ENCODE measurements around the gene PTPN14. TPM values are rescaled to one million over a fixed set of nuclear protein-coding genes. Genes with fewer than 3 reads are reported as not detected.

PTPN14 gene
- total and polyA plus RNA-seq, 11 donors: 8.7 to 52.0 (median 33.5) TPM

DNA sequence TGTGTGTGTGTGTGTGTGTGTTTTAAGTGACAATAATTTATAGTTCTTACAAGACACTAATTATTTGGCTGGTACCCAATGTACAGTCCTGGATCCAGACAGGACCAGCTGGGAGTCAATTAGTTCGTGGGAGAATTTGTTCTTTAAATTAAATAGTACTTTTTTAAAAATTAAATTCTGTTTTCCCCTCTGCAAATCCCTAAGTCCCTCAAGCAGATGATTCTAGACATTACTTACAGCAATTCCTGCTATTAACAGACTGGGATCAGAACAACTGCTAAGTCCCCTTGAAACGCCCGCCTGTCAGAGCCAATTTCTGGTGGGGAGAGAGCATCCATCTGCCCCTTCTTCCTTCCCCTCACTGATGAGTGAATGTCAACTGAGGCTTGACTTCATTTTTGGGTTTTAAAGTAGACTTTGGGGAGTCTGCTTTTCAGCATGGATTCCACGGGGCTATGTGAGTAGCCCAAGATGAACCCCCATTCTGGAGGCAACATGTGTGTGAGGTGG lies 186.6 kb downstream of the PTPN14 start:
- DNase-seq (no peak), ATAC-seq (no peak)
- Histone ChIP-seq H3K27ac (peak overlapping the region in 3 of 12 donors; percentile 4 to 19 (median 16)), H3K9me3 (no peaks in the 10 kb centered on the region), H3K36me3 (peaks cover 0 to 58% (median 9%) of the 10 kb centered on the region in 9 donors), H3K27me3 (no peaks in the 10 kb centered on the region), H3K4me3 (no peak overlapping the region), H3K4me1 (peaks cover 0 to 58% (median 33%) of the 10 kb centered on the region in 12 donors)
- TF ChIP-seq, protein P1, sequence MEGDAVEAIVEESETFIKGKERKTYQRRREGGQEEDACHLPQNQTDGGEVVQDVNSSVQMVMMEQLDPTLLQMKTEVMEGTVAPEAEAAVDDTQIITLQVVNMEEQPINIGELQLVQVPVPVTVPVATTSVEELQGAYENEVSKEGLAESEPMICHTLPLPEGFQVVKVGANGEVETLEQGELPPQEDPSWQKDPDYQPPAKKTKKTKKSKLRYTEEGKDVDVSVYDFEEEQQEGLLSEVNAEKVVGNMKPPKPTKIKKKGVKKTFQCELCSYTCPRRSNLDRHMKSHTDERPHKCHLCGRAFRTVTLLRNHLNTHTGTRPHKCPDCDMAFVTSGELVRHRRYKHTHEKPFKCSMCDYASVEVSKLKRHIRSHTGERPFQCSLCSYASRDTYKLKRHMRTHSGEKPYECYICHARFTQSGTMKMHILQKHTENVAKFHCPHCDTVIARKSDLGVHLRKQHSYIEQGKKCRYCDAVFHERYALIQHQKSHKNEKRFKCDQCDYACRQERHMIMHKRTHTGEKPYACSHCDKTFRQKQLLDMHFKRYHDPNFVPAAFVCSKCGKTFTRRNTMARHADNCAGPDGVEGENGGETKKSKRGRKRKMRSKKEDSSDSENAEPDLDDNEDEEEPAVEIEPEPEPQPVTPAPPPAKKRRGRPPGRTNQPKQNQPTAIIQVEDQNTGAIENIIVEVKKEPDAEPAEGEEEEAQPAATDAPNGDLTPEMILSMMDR (IDR thresholded peaks at IDR 0.05): no peak
- TF ChIP-seq POLR2A (IDR thresholded peaks at IDR 0.05): no peak
- intact Hi-C loops (cut with DNase I): no loop called here
- 80 to 84% (median 82%) methylated on average over 4 of the region's 4 CpGs for WGBS, 4 donors

DNA sequence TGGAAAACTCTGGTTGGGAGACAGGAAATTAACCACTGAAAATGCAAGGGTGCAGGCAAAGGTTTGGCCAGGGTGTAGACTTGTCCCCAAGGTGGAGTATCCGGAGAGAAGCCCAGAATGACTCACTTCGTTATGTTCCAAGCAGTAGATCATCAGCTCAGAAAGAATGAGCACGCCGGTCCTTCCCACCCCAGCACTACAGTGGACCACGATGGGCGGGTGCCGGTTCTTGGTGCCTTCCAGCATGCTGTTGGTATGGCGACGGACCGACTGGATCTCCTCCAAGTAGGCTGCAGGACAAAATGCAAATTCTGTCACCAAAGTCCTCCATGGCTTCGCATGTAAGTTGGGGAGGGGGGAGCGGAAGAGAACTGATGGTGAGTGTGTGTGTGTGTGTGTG lies 187.0 kb downstream of the PTPN14 start:
- DNase-seq (peak in 4 of 5 donors; percentile 31 to 67 (median 54)), ATAC-seq (peak in 3 of 4 donors; percentile 46 to 71 (median 49))
- Histone ChIP-seq H3K27me3 (no peaks in the 10 kb centered on the region), H3K4me3 (no peak overlapping the region), H3K9me3 (no peaks in the 10 kb centered on the region), H3K4me1 (peaks cover 0 to 54% (median 33%) of the 10 kb centered on the region in 12 donors), H3K27ac (peak overlapping the region in 4 of 12 donors; percentile 19 to 85 (median 54)), H3K36me3 (peaks cover 0 to 58% (median 13%) of the 10 kb centered on the region in 9 donors)
- 71 to 85% (median 81%) methylated on average over 12 of the region's 12 CpGs for whole genome bisulfite sequencing, 4 donors
- intact Hi-C loops (cut with DNase I): no loop called here
- TF ChIP-seq, protein P1 (IDR thresholded peaks at IDR 0.05): no peak
- no peak for TF ChIP-seq POLR2A (IDR thresholded peaks at IDR 0.05)

DNA sequence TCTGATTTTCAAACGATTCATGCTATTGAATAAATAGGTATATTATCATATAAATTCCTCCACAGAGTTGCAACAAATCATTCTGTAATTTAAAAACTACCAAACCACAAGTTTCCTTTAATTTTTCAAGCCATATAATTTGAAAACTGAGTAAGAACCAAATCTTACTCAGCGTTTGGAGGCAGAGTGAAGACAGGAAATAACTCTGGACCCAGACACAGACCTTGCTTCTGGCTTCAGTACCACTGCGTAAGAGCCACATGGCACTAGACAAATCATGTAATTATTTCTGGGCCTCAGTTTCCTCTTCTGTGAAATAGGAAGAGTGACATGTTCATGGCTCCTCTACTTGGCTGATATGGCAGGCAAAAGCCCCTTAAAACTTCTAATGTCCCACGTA lies 188.0 kb downstream of the PTPN14 start:
- intact Hi-C loops (cut with DNase I): no loop called here
- Histone ChIP-seq H3K27ac (peak overlapping the region in 10 of 12 donors; percentile 19 to 95 (median 86)), H3K27me3 (no peaks in the 10 kb centered on the region), H3K9me3 (no peaks in the 10 kb centered on the region), H3K4me1 (peaks cover 0 to 50% (median 33%) of the 10 kb centered on the region in 12 donors), H3K4me3 (no peak overlapping the region), H3K36me3 (peaks cover 0 to 50% (median 14%) of the 10 kb centered on the region in 9 donors)
- DNase-seq (no peak), ATAC-seq (no peak)
- TF ChIP-seq, protein P1 (IDR thresholded peaks at IDR 0.05): no peak
- TF ChIP-seq POLR2A (IDR thresholded peaks at IDR 0.05): no peak
- WGBS, 4 donors: 76 to 82% (median 80%) methylated on average over 4 of the region's 4 CpGs

DNA sequence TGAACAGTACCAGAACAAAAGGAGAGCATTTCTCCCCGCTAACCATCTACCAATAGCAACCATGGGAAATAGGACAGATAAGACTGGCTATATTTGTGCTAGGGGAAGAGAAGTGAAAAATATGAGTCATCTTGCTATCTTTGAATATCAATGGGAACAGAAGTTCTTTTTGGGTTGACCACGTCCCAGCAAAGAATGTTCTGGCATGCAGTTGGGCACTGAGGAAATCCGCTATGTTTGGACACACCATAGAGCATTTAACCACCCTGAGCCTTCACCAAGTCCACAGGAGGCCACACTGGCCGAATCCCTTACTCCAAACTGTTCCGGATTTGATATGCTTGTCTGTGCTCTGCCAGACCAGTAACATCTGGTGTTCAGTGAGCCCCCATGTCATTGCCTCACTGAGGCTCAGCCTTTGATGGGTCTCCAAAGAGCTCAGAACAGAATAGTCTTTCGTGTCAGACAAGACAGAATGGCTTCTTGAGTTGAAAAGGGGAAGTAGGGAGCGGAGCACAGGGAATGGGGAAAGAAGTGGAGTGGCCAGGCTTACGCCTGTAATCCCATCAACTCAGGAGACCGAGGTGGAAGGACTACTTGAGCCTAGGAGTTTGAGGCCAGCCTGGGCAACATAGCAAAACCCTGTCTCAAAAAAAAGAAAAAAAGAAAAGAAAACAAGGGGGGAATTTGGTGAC lies 189.1 kb downstream of the PTPN14 start:
- peak; percentile 91 to 93 (median 92) for ATAC-seq
- WGBS, 4 donors: 49 to 61% (median 60%) methylated on average over 9 of the region's 9 CpGs
- Histone ChIP-seq H3K9me3 (no peaks in the 10 kb centered on the region), H3K4me3 (no peak overlapping the region), H3K4me1 (peaks cover 0 to 50% (median 33%) of the 10 kb centered on the region in 12 donors), H3K27ac (peak overlapping the region; percentile 63 to 95 (median 82)), H3K36me3 (peaks cover 0 to 50% (median 21%) of the 10 kb centered on the region in 9 donors), H3K27me3 (no peaks in the 10 kb centered on the region)
- TF ChIP-seq, protein P1 (IDR thresholded peaks at IDR 0.05): no peak
- peak in 1 of 2 donors; percentile 39 for TF ChIP-seq POLR2A (IDR thresholded peaks at IDR 0.05)
- intact Hi-C loops (cut with DNase I): no loop called here
- peak in 4 of 5 donors; percentile 55 to 78 (median 58) for DNase-seq
